ENCODE results near the gene PI4KA. TPM values are rescaled to one million over a fixed set of nuclear protein-coding genes. Genes with fewer than 3 reads are reported as not detected.

Gene PI4KA
- total and polyA plus RNA-seq, 2 experiments from 2014 or later, result 17.1 to 38.1 TPM

GRCh38 chr22:20749453-20749852 is 109.2 kb downstream of the PI4KA start (continued):
- no peak for TF ChIP-seq ZNF462 (CRISPR knock-in tag; IDR thresholded peaks at IDR 0.05)
- TF ChIP-seq POLR2AphosphoS5 (IDR thresholded peaks at IDR 0.05; ENCODE audit: low read depth), result no peak
- no peak for TF ChIP-seq ZNF114 (CRISPR knock-in tag; IDR thresholded peaks at IDR 0.05)

- no peak overlapping the region for H3K27ac Mint-ChIP-seq
- ATAC-seq, result no peak
- no peak overlapping the region for H3K4me2 ChIP-seq
- TF ChIP-seq ZNF462 (CRISPR knock-in tag; IDR thresholded peaks at IDR 0.05) (no peak), REST (IDR thresholded peaks at IDR 0.05; ENCODE audit: unreplicated experiment) (no peak), CREB1 (CRISPR knock-in tag; IDR thresholded peaks at IDR 0.05; ENCODE audit: low read depth) (no peak), ZNF114 (CRISPR knock-in tag; IDR thresholded peaks at IDR 0.05) (no peak)
Measured at GRCh38 chr22:20748731-20749428, 109.7 kb downstream of the PI4KA start.

More at GRCh38 chr22:20748731-20749428, 109.7 kb downstream of the PI4KA start:
- H3K36me3 ChIP-seq (ENCODE audit: insufficient read depth), result no peaks in the 10 kb centered on the region
- no peaks in the 10 kb centered on the region for H3K4me1 Mint-ChIP-seq
- peaks cover 2% of the 10 kb centered on the region; the same call in 1 of the 3 replicates for H3K36me3 Mint-ChIP-seq (ENCODE audit: low read depth)
- H3K27me3 Mint-ChIP-seq (ENCODE audit: insufficient read depth, low read depth, poor library complexity), result peaks cover 10% of the 10 kb centered on the region
- H3K4me1 ChIP-seq (ENCODE audit: insufficient read depth), result no peaks in the 10 kb centered on the region
- H3F3A ChIP-seq (replicated peaks; ENCODE audit: low read depth), result no peaks in the 10 kb centered on the region
- H3K27ac ChIP-seq (ENCODE audit: low read depth), result no peak overlapping the region
- H3K27me3 ChIP-seq (ENCODE audit: insufficient read depth), result no peaks in the 10 kb centered on the region
- no peak overlapping the region for H2AFZ ChIP-seq
- H3K9me3 Mint-ChIP-seq, result no peaks in the 10 kb centered on the region
- H3K79me2 ChIP-seq (replicated peaks; ENCODE audit: insufficient read depth), result no peaks in the 10 kb centered on the region
- no peaks in the 10 kb centered on the region for H3K9me2 ChIP-seq (ENCODE audit: insufficient read depth)
- H3K4me3 Mint-ChIP-seq, result no peak overlapping the region
- no peaks in the 10 kb centered on the region for H4K20me1 ChIP-seq (replicated peaks; ENCODE audit: insufficient read depth)
- H3K4me3 ChIP-seq, result no peak overlapping the region
- no peak for DNase-seq (ENCODE audit: low spot score)
